GM19395 (cell line): Measurements from ENCODE around the gene OR13J1.
"Not testable (repeated sequence)": the region's sequence is repeated elsewhere in the genome, so short reads cannot be mapped to it uniquely, and the experiment has no call there.

Source experiments
- ATAC-seq: cut with Tn5 transposase; IDR thresholded peaks from one replicate; pipeline ENCODE4 v1.9.1; 2021; ENCODE audit warnings: mild to moderate bottlenecking, moderate library complexity; ENCODE audit not compliant: unreplicated experiment

The OR13J1 gene

GRCh38 chr9:35870351-35870923 is at the start of gene OR13J1:
Gene OR13J1, minus strand, starts transcription at chr9:35870401. Its CDS starts 0 bp downstream, at chr9:35870401.
- ATAC-seq = no peak

GRCh38 chr9:35919212-35920008 is 49.2 kb upstream of the OR13J1 start:
- no peak for ATAC-seq

GRCh38 chr9:35918780-35919179 is 48.6 kb upstream of the OR13J1 start:
- no peak for ATAC-seq

GRCh38 chr9:35917261-35917660 is 47.1 kb upstream of the OR13J1 start:
- ATAC-seq = no peak

- ATAC-seq = no peak
These were observed 45.6 kb upstream of the OR13J1 start for GRCh38 chr9:35915681-35916294.

GRCh38 chr9:35914301-35914807 is 44.2 kb upstream of the OR13J1 start:
- no peak for ATAC-seq

- ATAC-seq = not testable (repeated sequence)
These were observed 43.2 kb upstream of the OR13J1 start for GRCh38 chr9:35913429-35913828.

GRCh38 chr9:35912791-35913400 is 42.7 kb upstream of the OR13J1 start:
- ATAC-seq = no peak

GRCh38 chr9:35911690-35912089 is 41.5 kb upstream of the OR13J1 start:
- no peak for ATAC-seq

GRCh38 chr9:35910613-35911359 is 40.6 kb upstream of the OR13J1 start:
- no peak for ATAC-seq

GRCh38 chr9:35909687-35910612 is 39.7 kb upstream of the OR13J1 start:
- ATAC-seq = no peak

- ATAC-seq = no peak
These were observed 39.1 kb upstream of the OR13J1 start, which contains the start of gene SPAAR for GRCh38 chr9:35909274-35909673. Gene SPAAR, plus strand, starts transcription at chr9:35909490. Its CDS starts 974 bp downstream, at chr9:35910464.

GRCh38 chr9:35908504-35909125 is 38.4 kb upstream of the OR13J1 start:
- ATAC-seq = no peak

- ATAC-seq = no peak
These were observed 37.7 kb upstream of the OR13J1 start for GRCh38 chr9:35907711-35908503.

- ATAC-seq = no peak
These were observed 36.9 kb upstream of the OR13J1 start for GRCh38 chr9:35906923-35907699.

- no peak for ATAC-seq
These were observed 35.9 kb upstream of the OR13J1 start, which contains the start of gene HRCT1 for GRCh38 chr9:35905912-35906679. Gene HRCT1, plus strand, starts transcription at chr9:35906202. Its CDS starts 86 bp downstream, at chr9:35906288.
